Forelimb muscle (tissue), 1 donor: ENCODE measurements around the gene NNT. TPM values are rescaled to one million over a fixed set of nuclear protein-coding genes. Genes with fewer than 3 reads are reported as not detected.

Experiments used
- DNase-seq: peaks from one replicate; pipeline ENCODE4 v3.0.0-alpha.2; 2013; ENCODE audit warnings: low read depth
- polyA plus RNA-seq: library from polyadenylated mRNA; unstranded; fragments of 120-200 nt; gene quantifications from one replicate; pipeline ENCODE4 v1.2.1, GENCODE V29; 2013; ENCODE audit not compliant: insufficient read length

NNT gene
- polyA plus RNA-seq, 1 donor, result 93.3 TPM

DNA sequence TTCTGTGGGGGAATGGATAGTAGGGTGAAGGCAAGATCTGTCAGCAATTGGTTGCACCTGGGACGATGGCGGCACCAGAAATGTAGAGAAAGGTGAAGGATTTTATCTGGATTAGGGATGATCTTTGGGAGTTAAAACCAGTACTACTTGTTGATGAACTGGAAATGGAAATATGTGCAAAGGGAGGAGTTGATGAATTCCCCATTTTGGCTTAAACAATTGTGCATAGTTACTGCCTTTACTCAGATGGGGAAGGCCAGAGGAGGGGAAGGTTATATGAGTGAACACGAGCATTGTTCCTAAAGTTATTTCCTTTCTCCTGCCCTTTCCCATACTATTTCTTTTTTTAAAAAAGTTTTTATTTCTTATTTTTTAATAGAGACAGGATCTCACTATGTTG is 19.1 kb downstream of the NNT start:
- DNase-seq, result no peak

DNA sequence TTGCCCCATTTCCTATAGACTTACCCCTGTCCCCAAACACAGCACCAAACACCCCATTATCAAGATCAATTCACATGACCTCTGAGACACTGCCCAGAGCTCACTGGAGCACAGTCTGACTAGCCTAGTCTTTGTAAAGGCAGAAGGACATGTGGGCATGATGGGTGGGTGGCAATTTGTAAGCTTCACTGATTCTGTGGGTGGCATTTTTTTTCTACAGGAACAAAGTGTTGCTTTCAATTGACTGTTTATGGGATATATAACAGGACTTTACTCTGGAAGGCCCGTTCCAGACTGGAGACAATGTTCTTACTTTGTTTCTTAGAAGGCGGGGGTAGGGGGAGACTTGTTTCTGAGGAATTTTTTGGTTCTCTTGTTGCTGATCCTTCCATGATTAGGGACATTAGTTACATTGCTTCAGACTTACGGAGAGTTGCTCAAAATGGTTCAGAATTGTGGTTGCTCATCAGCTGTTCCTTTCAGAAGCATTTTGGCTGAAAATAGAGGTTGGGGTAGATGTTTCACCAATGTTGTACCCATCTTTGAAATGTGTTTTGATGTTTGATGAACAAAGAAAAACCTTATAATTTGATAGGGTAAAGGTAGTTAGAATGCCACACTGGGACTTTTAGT is 20.2 kb downstream of the NNT start:
- DNase-seq, result no peak

DNA sequence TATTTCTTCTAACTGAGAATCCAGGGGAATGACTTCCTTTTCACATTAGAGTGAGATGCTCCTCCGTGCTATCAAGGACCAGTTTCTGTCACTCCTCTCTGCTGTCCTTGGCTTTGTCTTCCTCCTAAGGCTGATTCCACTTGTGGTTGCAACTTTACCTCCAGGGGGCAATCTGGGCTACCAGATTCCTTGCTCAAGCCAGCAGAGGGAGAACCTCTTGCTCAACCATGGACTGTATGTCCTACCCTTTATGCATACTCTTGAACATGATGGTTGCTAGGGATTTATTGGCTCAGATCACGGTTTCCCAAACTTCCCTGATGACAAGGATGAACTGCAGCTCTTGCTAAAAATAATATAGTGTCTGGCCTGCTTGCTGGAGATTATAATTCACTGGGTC is 24.0 kb downstream of the NNT start:
- no peak for DNase-seq

DNA sequence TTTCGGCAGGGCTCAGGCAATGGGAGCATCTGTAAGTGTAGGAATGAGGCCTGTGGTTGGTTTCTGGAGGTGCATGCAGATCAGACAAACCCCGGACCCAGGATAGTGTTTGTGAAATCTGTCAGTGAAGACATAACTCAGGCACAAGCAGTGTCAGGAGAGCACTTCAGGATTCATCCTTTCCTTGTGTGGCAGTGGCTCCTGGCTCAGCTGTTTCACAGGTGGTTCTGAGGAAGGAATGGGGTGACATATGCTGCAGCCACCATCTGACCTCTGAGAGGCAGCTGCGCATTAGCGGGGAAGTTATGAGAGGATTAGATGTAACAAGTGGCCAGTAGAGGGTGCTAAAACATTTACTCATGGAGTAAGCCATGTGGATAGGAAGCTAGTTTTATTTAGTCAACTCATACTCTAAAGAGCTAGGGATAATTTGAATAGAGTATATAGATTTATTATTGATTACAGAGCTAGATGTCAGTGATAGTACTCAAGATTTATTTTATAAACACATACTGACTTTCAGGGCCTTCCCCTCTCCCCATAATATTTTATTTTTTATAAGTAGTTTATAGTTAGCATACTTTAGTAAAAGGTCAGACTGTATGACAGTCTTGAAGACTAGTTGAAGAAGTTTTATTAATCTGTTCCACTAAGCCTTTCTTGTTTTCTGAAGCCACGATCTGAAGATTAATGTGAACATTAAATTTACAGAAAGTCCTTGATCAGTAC is 28.4 kb downstream of the NNT start:
- DNase-seq, result peak; percentile 51

DNA sequence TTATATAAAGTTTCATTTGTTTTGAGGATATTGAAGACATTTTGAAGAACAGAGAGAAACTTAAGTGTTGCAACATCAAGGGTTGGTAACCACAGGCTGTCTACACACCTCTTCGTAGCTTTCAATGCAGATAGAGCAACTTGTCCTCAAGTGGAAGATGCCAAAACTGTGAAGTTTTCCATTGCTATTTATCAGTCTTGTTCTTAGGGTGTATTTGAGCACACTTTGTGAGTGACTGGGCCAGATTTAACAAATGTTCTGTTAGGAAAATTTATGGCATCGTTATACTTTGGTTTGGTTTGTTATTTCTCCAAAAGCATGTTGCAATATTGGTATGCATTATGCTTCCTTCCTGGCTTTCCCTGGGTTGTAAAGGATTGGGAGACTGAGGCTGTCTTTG is 31.6 kb downstream of the NNT start:
- no peak for DNase-seq

DNA sequence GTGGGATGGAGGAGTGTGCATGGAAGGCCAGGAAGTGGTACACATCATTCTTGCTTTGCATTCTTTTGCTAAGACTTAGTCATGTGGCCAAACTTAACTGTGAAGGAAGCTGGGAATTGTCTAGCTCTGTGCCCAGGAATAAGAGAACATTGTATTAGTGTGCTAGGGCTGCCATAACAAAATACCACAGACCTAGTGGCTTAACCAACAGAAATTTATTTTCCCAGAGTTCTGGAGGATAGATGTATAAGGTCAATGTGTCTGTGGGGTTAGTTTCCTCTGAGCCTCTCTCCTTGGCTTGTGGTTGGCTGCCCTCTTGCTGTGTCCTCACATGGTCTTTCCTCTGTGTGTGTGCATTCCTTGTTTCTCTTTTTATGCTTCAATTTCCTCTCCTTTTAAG is 32.4 kb downstream of the NNT start:
- no peak for DNase-seq

DNA sequence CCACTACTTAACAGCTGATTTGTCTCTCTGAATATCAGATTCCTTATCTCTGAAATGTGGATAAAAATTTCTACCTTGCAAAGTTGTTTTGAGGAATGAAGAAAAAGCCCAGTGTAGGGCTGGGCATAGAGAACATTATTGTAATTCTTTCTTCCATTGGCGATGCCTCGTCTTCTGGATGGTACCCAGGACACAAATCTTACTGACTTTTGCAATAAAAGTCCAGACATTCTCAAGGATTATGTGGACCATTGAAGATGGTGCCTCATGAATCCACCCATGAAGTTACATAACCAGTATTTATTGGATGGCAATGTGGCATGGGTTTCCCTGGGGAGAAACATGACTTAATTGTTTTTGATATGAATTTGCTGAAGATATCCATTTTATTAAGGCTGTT is 33.1 kb downstream of the NNT start:
- DNase-seq, result no peak

DNA sequence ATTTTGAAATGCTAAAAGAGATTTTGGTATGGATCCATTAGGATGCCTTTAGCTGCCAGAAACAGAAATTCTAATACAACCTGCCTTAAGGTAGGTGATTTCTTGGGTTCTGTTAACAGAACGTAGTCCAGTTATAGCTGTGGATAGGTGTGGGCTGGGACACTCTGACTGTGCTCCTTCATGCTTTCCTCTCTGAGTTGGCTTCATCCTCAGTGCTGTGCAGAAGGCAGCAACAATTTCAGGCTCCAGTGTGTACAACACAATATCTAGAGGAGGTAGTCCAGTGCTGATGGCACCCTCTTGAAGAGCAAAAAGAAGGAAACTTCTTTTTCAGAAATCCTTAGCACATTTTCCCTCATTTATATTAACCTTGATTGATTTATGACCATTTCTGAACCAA is 34.4 kb downstream of the NNT start:
- DNase-seq, result no peak

DNA sequence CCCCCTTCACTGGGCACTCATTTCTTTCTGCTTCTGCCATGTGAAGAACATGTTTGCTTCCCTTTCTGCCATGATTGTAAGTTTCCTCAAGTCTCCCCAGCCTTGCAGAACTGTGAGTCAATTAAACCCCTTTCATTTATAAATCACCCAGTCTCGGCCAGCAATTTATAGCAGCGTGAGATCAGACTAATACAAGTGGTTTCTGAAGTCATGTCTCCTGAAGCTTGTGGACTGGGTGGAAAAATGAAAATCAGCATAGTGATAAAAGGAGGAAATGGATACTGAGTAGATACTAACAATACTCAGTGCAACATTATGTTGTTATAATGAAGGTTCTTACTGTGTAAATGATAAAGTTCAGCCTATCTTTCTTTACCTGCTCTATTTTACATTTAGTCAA is 35.1 kb downstream of the NNT start:
- no peak for DNase-seq

DNA sequence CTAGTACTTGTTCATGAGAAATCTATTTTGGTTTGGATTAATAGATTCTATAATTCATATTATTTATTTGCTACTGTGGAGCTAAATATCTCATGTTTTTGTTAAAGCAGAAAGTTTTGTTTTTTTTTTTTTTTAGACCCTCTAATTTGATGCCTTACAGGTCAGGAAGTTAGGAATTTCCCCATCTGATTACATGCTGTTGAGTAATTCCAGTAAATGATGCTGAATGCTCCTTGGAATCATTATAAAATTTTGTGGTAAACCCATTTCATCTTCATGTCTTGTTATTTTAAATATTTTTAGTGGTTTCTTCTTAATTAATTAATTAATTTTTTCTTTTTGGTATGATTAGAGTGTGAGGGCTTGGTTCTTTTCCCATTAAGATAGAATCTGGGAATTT is 35.6 kb downstream of the NNT start:
- no peak for DNase-seq

DNA sequence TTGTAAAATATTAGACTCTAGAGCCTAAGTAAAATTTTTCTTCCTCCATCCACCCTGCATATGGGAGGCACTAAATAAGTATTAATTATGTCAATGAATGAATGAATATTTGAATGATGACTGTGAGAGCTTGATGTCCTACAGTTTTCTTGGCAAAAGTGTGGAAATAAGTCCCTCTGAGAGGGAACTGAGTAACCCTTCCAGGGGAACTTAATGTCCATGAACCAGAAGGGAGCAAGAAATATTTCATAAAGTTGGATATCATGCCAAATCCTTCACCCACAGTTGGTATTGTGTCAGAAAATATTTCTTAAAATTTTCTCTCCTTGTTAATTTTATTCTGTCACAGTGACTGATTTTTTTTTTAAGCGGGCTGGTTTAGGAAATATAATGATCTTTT is 36.6 kb downstream of the NNT start:
- DNase-seq, result no peak

DNA sequence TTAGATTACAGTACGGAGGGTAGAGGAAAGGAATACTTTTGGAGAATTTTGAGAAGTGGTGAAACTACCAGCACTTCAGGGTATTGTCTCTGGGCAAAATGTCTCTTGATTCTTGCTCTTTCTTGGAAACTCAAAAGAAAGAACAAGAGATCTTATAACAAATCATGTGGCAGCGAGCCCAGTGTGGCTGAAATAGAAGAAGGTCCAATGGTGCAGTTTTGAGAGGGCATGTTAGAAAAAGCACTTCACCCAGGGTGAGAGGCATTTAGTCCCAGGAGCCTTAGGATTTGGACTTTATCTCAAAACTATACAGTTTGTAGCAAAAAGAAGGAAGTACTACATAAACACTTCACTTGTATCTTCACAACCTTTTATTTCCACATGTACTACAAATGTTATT is 39.4 kb downstream of the NNT start:
- no peak for DNase-seq

DNA sequence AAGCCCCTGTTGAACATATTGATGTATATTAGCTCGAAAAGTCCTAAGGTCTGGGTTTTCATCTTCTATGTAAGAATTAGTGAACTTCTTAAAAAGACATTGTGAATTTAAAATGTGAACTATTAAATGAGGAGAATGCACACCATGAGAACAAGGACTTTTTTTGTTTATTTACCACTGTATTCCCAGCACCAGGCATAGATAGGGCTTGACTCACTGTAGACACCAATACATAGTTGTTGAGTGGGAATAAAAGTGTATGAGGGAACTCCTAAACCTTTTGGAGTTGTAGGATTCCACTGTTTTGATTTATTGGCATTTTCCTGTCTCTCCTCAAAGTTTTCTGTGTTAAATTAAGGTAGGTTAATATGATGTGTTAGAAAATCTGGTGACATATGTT is 40.3 kb downstream of the NNT start:
- DNase-seq, result no peak

DNA sequence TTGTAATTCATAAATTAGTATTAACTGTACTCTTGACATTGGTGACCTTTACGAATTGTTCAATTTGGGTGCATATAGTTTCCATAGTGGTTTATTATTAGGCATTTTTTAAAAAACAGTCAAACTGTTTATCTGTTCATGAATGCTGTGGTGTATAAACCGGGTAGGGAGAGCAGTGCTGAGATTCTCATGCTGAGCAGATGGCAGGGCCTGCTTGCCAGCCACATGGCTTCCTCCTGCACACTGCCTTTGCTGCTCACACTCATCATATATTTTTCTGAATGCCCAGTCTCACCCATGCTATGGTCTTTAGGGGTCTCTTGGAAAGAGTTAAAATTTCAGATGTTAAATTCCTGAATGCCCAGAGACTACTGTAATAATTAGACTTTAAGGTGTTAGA is 40.8 kb downstream of the NNT start:
- DNase-seq, result no peak

DNA sequence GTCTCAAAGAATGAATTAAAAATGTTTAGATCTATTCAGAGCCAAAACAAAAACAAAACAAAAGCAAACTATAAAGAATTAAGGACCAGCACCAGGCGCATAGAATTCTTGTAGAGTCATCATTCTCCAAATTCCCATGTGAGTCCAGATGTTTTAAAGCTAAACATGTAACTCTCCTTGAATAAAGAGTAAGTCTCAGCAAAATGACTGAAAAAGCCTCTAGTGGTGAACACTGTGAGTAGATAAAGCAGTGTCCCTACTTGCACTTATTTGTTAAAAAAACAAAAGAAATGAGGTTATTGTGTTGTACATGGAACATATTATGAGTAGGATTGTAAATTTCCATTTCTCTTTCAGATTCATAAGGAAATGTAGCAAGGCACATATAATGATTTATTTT is 44.0 kb downstream of the NNT start:
- peak; percentile 29 for DNase-seq

DNA sequence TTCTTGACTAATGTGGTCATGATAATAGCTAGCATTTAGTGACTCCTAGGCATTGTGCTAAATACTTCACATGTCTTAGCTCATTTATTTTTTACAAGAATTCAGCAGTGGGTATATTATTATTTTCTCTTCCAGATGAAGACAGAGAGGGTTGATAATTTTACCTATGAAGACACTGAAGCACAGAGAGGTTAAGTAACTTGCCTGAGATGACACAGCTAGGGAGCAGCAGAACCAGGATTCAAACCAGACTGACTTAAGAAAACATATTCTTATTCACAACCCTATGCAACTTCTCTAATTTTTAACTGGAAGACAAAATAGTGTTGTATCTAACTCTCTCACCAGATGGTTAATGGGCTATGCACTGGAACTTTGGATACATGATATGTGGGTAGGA is 44.8 kb downstream of the NNT start:
- DNase-seq, result no peak

DNA sequence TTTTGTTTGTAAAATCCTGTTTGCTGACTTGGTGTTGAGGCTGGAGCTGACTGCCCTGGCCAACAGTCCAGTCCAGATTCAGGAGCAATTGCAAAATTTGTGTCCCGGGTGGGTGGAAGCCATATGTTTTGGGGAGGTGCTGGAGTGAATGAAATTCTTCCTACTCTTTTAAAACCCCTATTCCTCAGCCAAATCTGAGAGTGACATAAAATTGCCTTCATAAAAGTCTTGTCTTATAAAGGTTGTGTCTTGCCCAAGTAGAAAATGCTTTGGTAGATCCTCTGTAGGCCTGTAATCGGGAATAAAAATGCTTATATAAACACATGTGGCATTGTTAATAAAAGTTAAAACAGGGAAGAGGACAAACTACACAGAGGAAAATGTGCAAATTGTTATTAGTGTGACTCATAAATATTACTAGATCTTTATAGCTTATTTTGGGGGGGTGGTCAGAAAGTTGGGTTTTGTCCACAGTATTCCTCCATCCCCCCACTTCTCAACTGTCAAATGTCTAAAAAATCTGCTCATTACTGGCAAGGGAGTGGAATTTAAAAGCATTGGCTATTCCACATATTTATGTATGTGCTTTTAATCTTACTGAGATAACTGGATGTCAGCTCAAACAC is 45.6 kb downstream of the NNT start:
- DNase-seq, result no peak

DNA sequence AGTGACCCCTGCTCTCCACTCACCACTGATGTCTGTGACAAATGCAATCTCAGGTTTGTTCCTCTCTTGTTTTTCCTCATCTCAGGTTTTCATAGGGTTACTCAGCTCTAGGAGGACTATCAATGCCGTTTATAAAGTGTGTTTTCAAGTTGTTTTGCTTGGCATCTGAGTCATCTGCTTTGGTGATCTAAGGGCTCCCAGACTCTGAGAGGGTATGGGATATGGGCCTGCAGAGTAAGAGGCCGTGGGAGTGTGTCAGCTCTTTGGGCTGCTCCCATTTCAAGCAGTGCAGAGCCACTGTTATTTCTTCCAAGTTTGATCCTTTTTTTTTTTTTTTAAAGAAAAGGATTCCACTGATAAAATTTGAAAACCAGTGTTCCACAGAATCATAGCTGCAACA is 46.3 kb downstream of the NNT start:
- DNase-seq, result no peak

DNA sequence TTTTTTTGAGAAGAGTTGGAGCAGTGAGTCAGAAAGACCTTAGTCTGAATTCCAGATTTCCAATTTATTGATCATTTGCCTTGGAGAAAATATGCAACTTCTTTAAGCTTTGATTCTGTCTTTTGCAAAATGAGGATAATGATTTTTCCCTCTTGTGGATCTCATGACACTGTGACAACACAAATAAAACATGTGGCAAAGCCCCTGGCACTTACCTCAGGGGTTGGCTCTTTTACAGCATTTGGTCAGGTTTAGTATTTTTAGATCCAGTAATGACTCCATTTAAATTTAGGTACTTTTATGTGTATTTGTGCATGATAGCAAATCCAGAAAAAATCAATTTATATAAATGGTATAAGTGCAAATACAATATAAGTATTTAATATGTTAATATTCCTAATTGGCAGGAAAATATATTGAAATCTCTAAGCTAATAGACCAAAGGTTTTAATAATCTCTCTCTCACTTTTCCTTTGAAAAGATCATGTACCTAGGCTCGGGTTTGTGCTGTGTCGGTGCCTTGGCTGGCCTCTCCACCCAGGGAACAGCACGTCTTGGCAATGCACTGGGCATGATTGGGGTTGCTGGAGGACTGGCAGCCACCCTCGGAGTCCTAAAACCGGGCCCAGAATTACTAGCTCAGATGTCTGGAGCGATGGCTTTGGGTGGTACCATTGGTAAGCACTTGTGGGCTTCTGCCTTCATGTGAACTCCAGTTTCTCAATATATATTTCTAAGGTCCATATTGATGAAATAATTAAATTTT is 49.7 kb downstream of the NNT start:
- no peak for DNase-seq

DNA sequence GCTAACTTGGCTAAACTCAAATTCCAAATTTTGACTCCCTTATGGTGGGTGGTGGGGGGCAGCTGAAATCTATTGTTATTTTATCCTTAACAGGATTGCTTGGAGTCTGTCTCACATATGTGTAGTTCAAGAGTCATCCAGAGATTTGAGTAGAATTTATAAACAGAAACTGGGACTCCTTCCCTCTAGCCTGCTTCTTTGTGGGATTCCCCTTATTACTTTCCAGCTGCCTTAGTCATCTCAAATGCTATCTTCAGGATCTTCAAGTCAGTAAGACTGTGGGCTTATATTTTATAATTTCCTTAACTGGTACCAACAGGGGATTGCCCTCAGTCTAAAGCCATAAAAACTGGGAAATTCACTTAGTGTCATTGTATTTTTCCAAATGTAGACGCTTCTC is 55.5 kb downstream of the NNT start:
- DNase-seq, result no peak

DNA sequence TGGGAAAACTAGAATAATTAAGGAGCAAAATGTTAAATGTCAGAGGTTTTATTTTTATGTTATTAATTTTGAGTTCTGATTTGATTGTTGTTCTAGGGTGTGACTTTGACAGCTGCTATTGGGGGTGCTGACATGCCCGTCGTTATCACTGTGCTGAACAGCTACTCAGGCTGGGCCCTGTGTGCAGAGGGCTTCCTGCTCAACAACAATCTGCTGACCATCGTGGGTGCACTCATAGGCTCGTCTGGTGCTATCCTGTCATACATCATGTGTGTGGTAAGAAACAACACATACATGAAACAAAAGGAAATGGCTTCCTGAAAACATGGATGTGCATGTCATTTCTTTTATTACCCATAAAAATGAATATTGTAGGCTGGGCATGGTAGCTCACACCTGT is 56.1 kb downstream of the NNT start:
- no peak for DNase-seq

DNA sequence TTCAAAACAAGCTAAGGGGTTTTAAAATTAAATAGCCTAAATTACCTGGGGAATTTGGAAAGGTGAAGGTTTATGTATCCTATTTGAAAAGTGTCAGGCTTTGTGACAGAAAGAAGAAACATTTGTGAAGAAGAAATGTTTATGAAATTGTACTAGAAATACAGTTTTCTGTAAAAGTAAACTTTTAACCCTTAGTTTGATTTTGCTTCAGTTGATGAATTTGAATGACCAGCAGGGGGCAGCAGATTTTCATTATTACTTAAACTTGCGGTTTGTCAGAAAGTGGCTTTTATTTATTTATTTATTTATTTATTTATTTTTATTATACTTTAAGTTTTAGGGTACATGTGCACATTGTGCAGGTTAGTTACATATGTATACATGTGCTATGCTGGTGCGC is 58.1 kb downstream of the NNT start:
- DNase-seq, result no peak

DNA sequence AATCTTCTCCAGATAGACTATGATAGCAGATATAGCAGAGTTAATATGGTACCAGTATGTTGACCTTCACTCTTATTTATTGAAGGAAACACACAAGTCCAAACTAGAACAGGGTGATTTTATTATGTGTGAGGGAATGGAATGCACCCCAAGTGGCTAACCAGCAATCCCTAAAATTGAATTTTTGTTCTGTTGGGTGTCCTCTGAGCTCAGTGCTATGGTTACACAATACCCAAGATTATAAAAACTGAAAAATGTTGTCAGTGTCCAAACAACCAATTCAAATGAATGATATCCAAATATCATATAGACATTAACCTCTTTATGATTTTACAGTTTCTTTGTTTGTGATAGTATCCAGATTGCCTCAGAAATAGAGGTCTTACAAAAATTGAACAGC is 60.9 kb downstream of the NNT start:
- DNase-seq, result no peak
